ENCODE results near the gene SREK1. TPM values are rescaled to one million over a fixed set of nuclear protein-coding genes. Genes with fewer than 3 reads are reported as not detected.

SREK1 gene
- total RNA-seq, 1 donor from 2014 or later = 31.6 TPM

- Histone ChIP-seq H3K27me3 (no peaks in the 10 kb centered on the region), H3K4me1 (no peaks in the 10 kb centered on the region), H3K9me3 (no peaks in the 10 kb centered on the region), H3K4me3 (no peak overlapping the region), H3K27ac (no peak overlapping the region), H3K36me3 (no peaks in the 10 kb centered on the region)
- TF ChIP-seq CTCF (IDR thresholded peaks at IDR 0.05) = no peak
- DNase-seq (ENCODE audit: low spot score in 2 of 2) = no peak
- intact Hi-C loops (cut with DNase I) = no loop called here
These were observed 88.2 kb downstream of the SREK1 start for GRCh38 chr5:66232275-66232674.

- H3K36me3 ChIP-seq = no peaks in the 10 kb centered on the region
- no peak for DNase-seq (ENCODE audit: low spot score in 2 of 2)
- TF ChIP-seq CTCF (IDR thresholded peaks at IDR 0.05) = no peak
- no peak overlapping the region for H3K4me3 ChIP-seq
- no peak overlapping the region for H3K27ac ChIP-seq
- H3K27me3 ChIP-seq = no peaks in the 10 kb centered on the region
- intact Hi-C loops (cut with DNase I) = no loop called here
- no peaks in the 10 kb centered on the region for H3K9me3 ChIP-seq
- no peaks in the 10 kb centered on the region for H3K4me1 ChIP-seq
These were observed 88.8 kb downstream of the SREK1 start for GRCh38 chr5:66232706-66233445.

Other genes starting within 250 kb of the SREK1 start
- 12.0 TPM for gene ERBIN, start 217.7 kb upstream of the SREK1 start, total RNA-seq

All from ascending aorta (tissue), 2 donors.